Common myeloid progenitor, CD34-positive (primary cell): ENCODE measurements around the gene MOB3C.

Experiments
- CTCF ChIA-PET: fragments of 350-600 bp; sonication (Branson Sonifier 250); formaldehyde crosslinking; loops from one replicate; lab custom pipeline; 2021; ENCODE audit warnings: antibody characterized with exemption; lab: Charles Lee
- POLR2A ChIA-PET: fragments of 350-600 bp; sonication (Branson Sonifier 250); formaldehyde crosslinking; loops from one replicate; lab custom pipeline; 2021; ENCODE audit warnings: antibody characterized with exemption; lab: Charles Lee
- DNase-seq, 3 donors: peaks; one replicate each; pipeline versions ENCODE4 v3.0.0 to v3.0.0-alpha.2; 2013
- H3K27ac ChIP-seq, 2 experiments: 1 replicate in 1 of 2; 2 replicates in 1 of 2; pipeline ENCODE4 v1.7.0; 2013; ENCODE audit warnings: inconsistent platforms in 2 of 2, low read length in 2 of 2, mild to moderate bottlenecking in 2 of 2, low read depth in 1 of 2, moderate library complexity in 1 of 2; ENCODE audit not compliant: severe bottlenecking in 2 of 2, insufficient read depth in 1 of 2, poor library complexity in 1 of 2
- H3K27me3 ChIP-seq, 5 experiments: replicated peaks in 2 of 5; 1 replicate in 3 of 5; 2 replicates in 2 of 5; pipeline versions ENCODE4 v1.6.1 to v1.7.0; 2013; ENCODE audit warnings: low read length in 4 of 5, mild to moderate bottlenecking in 2 of 5, moderate library complexity in 2 of 5, inconsistent platforms in 1 of 5; ENCODE audit not compliant: insufficient read depth in 5 of 5, control insufficient read depth in 4 of 5
- H3K36me3 ChIP-seq, 4 experiments: 1 replicate in 2 of 4; 2 replicates in 2 of 4; pipeline versions ENCODE4 v1.6.1 to v1.7.0; 2013; ENCODE audit warnings: low read length in 3 of 4, control low read depth in 1 of 4, mild to moderate bottlenecking in 1 of 4; ENCODE audit not compliant: control insufficient read depth in 4 of 4, insufficient read depth in 4 of 4
- H3K4me1 ChIP-seq, 4 experiments: 1 replicate in 3 of 4; 2 replicates in 1 of 4; pipeline versions ENCODE4 v1.6.1 to v1.7.1; 2013; ENCODE audit warnings: low read length in 3 of 4, mild to moderate bottlenecking in 3 of 4, control low read depth in 1 of 4, inconsistent platforms in 1 of 4, moderate library complexity in 1 of 4; ENCODE audit not compliant: control insufficient read depth in 4 of 4, insufficient read depth in 4 of 4; ENCODE audit errors: control extremely low read depth in 1 of 4
- H3K4me3 ChIP-seq, 7 experiments: 1 replicate in 4 of 7; 2 replicates in 3 of 7; pipeline versions ENCODE4 v1.5.1 to v1.7.0; 2013; ENCODE audit warnings: mild to moderate bottlenecking in 7 of 7, low read length in 6 of 7, moderate library complexity in 6 of 7, inconsistent platforms in 2 of 7, low read depth in 2 of 7, control low read depth in 1 of 7; ENCODE audit not compliant: insufficient read depth in 4 of 7, control insufficient read depth in 1 of 7; ENCODE audit errors: extremely low read depth in 1 of 7
- H3K9me3 ChIP-seq, 5 experiments: 1 replicate in 4 of 5; 2 replicates in 1 of 5; pipeline versions ENCODE4 v1.6.1 to v1.7.1; 2013; ENCODE audit warnings: low read length in 4 of 5, mild to moderate bottlenecking in 2 of 5, inconsistent platforms in 1 of 5, low read depth in 1 of 5, moderate library complexity in 1 of 5; ENCODE audit not compliant: control insufficient read depth in 4 of 5, insufficient read depth in 2 of 5; ENCODE audit errors: control extremely low read depth in 1 of 5
- WGBS: methylation state at CpG from one replicate; pipeline ENCODE4 v1.1.5; 2013; ENCODE audit not compliant: insufficient coverage; 5-methylcytosine and 5-hydroxymethylcytosine counted together

MOB3C gene

DNA sequence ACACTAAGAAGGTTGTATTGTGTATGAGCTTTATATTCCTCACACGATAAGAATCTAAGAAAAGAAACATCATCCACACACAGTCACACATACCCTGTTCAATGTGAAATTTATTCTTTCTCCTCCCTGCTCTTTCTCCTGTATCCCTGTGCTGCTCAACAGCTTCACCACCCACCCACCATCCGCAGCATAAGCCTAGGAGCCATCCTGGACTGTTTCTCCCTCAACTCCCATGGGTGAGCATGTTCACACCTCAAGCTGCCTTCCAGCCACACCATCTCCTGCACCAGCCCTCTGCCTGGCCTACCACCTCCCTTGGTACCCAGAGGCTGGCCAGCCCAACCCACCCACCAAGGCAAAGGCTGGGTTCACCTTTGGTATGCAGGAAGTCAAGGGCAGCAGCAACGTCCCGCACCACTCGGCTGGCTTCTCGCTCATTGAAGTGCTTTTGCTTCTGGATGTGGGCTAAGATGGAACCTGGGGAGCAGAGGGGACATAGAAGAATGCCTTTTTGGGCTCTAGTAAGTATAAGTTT, 44.9 kb downstream of the MOB3C start:
- no peak for DNase-seq
- ChIA-PET POLR2A (no interaction called here), CTCF (interaction anchor here (1.6 kb wide), 1 partner anchor 9 kb away, joined by 6 read pairs; no protein-coding TSS in a partner anchor)
- peaks cover 5 to 58% (median 15%) of the 10 kb centered on the region in 4 experiments for H3K36me3 ChIP-seq
- H3K27ac ChIP-seq = no peak overlapping the region
- no peaks in the 10 kb centered on the region for H3K4me1 ChIP-seq
- H3K4me3 ChIP-seq = no peak overlapping the region
- WGBS = 100% methylated on average over 5 of the region's 6 CpGs
- H3K9me3 ChIP-seq = no peaks in the 10 kb centered on the region
- H3K27me3 ChIP-seq = no peaks in the 10 kb centered on the region

DNA sequence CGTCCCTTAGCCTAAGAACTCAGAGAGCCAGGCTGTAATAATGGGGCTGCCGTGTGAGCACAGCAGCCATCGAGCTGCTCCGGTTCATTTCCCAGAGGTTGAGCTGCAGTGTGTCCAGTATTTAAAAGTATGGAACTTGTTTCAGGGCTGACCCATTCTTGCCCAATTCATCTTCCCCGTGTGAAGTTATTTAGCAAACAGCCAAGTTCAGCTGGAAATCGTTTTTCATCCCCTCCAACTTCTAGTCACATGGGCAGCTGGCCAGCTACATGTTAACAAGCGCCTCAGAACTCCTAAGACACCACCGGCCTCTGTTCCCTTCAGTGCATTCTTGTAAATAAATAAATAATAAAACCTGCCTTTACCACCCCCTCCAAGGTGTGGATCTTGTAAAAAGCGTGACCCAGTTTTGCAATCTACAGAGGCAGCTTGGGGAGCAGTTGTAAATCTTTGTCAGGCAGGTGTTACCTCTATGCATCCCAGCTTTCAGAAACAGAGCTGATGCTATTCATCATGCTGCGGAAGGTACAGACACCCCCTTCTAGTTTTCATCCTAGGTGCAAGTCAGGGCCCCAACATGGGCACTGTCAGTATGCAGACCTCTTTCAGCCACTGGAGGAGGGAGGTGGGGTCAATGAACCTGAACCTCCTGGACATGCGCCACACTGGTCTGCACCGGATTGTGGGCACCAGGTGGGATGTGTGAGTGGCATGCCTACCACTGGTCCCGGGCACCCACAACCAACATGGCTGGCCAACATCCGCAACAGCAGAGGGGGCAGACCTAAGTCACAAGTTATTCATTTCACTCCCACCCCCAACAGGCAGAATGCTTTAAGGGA, 46.5 kb downstream of the MOB3C start:
- Histone ChIP-seq H3K27me3 (no peaks in the 10 kb centered on the region), H3K4me3 (no peak overlapping the region), H3K4me1 (no peaks in the 10 kb centered on the region), H3K27ac (no peak overlapping the region), H3K36me3 (peaks cover 3 to 51% (median 21%) of the 10 kb centered on the region in 4 experiments), H3K9me3 (no peaks in the 10 kb centered on the region)
- CTCF ChIA-PET = interaction anchor here (0.8 to 1.4 kb wide), 2 partner anchors 10 to 35 kb away, joined by 3 to 4 read pairs; a partner anchor contains a TSS
- no peak for DNase-seq
- POLR2A ChIA-PET = no interaction called here
- WGBS = 98% methylated on average over 7 of the region's 14 CpGs

GRCh38 chr1:46569116-46569515, 47.5 kb downstream of the MOB3C start:
- 94% methylated on average over 4 of the region's 4 CpGs for WGBS
- H3K27me3 ChIP-seq = no peaks in the 10 kb centered on the region
- POLR2A ChIA-PET = no interaction called here
- H3K9me3 ChIP-seq = no peaks in the 10 kb centered on the region
- H3K4me1 ChIP-seq = no peaks in the 10 kb centered on the region
- H3K4me3 ChIP-seq = no peak overlapping the region
- DNase-seq = no peak
- CTCF ChIA-PET = interaction anchor here (1.4 kb wide), 1 partner anchor 9 kb away, joined by 4 read pairs; no protein-coding TSS in a partner anchor
- no peak overlapping the region for H3K27ac ChIP-seq
- H3K36me3 ChIP-seq = peaks cover 3 to 51% (median 22%) of the 10 kb centered on the region in 4 experiments

DNA sequence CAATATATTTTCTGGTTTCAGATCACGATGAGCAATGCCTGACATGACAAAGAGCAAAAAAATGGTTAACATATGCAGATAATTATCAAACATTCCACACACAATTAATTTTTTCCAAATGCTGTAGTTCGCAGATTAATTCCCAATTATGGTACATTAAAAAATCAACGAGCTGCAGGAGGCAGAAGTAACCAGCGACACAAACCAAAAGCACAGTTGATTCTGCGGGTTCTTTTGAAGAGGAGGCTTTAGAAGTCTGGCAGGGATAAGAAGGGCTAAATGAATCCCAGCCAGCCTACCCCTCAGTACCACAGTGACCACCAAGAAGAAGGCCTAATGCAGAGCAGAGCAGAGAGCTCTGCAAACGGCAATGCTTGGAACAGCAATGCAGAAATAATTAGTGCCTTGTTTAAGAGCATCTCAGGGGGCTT, 48.1 kb downstream of the MOB3C start:
- Histone ChIP-seq H3K9me3 (no peaks in the 10 kb centered on the region), H3K4me3 (no peak overlapping the region), H3K27ac (no peak overlapping the region), H3K36me3 (peaks cover 3 to 50% (median 23%) of the 10 kb centered on the region in 4 experiments), H3K27me3 (no peaks in the 10 kb centered on the region), H3K4me1 (no peaks in the 10 kb centered on the region)
- CTCF ChIA-PET = no interaction called here
- no peak for DNase-seq
- 100% methylated on average over 5 of the region's 6 CpGs for WGBS
- POLR2A ChIA-PET = no interaction called here

GRCh38 chr1:46563341-46563740, 53.3 kb downstream of the MOB3C start:
- Histone ChIP-seq H3K4me1 (no peaks in the 10 kb centered on the region), H3K36me3 (peaks cover 4 to 61% (median 39%) of the 10 kb centered on the region in 4 experiments), H3K27ac (no peak overlapping the region), H3K27me3 (no peaks in the 10 kb centered on the region), H3K4me3 (no peak overlapping the region), H3K9me3 (no peaks in the 10 kb centered on the region)
- 83% methylated on average over 1 of the region's 4 CpGs for WGBS
- ChIA-PET POLR2A (interaction anchor here (0.6 kb wide), 1 partner anchor 11 kb away, joined by 3 read pairs; no protein-coding TSS in a partner anchor), CTCF (interaction anchor here (0.6 to 0.8 kb wide), 2 partner anchors 9 to 50 kb away, joined by 3 read pairs; no protein-coding TSS in a partner anchor)
- no peak for DNase-seq

GRCh38 chr1:46562498-46562897, 54.1 kb downstream of the MOB3C start:
- no peak overlapping the region for H3K27ac ChIP-seq
- H3K4me3 ChIP-seq = no peak overlapping the region
- H3K4me1 ChIP-seq = peaks cover 0 to under 1% (median 0%) of the 10 kb centered on the region in 4 experiments
- ChIA-PET CTCF (interaction anchor here (0.8 to 1.3 kb wide), 2 partner anchors 8 to 11 kb away, joined by 3 read pairs; partner anchors contain the start of gene KNCN), POLR2A (no interaction called here)
- WGBS = 99% methylated on average over 15 of the region's 15 CpGs
- DNase-seq = no peak
- H3K27me3 ChIP-seq = no peaks in the 10 kb centered on the region
- H3K9me3 ChIP-seq = no peaks in the 10 kb centered on the region
- H3K36me3 ChIP-seq = peaks cover 2 to 63% (median 38%) of the 10 kb centered on the region in 4 experiments
